ENCODE data around the gene TUFT1. TPM values are rescaled to one million over a fixed set of nuclear protein-coding genes. Genes with fewer than 3 reads are reported as not detected.
"Not testable (repeated sequence)": the region's sequence is repeated elsewhere in the genome, so short reads cannot be mapped to it uniquely, and the experiment has no call there.

The TUFT1 gene
- total and polyA plus RNA-seq, 12 donors = 5.5 to 18.5 (median 9.1) TPM

GRCh38 chr1:151594143-151594625, 54.1 kb downstream of the TUFT1 start:
- no peaks in the 10 kb centered on the region for H3K27me3 ChIP-seq
- H3K4me1 ChIP-seq (replicated peaks in 1 of 2) = peaks cover 0 to 9% of the 10 kb centered on the region in 2 donors
- DNase-seq = peak; percentile 61 to 89 (median 81)
- H3K9me3 ChIP-seq (replicated peaks in 1 of 3) = no peaks in the 10 kb centered on the region
- H3K27ac ChIP-seq = no peak overlapping the region
- TF ChIP-seq POLR2A (IDR thresholded peaks at IDR 0.05) = no peak
- TF ChIP-seq, protein P1, sequence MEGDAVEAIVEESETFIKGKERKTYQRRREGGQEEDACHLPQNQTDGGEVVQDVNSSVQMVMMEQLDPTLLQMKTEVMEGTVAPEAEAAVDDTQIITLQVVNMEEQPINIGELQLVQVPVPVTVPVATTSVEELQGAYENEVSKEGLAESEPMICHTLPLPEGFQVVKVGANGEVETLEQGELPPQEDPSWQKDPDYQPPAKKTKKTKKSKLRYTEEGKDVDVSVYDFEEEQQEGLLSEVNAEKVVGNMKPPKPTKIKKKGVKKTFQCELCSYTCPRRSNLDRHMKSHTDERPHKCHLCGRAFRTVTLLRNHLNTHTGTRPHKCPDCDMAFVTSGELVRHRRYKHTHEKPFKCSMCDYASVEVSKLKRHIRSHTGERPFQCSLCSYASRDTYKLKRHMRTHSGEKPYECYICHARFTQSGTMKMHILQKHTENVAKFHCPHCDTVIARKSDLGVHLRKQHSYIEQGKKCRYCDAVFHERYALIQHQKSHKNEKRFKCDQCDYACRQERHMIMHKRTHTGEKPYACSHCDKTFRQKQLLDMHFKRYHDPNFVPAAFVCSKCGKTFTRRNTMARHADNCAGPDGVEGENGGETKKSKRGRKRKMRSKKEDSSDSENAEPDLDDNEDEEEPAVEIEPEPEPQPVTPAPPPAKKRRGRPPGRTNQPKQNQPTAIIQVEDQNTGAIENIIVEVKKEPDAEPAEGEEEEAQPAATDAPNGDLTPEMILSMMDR (IDR thresholded peaks at IDR 0.05) = peak; percentile 72 to 92 (median 84)
- intact Hi-C loops (cut with DNase I) = loop anchor here (5.0 kb wide), 2 partner anchors 138 to 143 kb away; no protein-coding TSS in a partner anchor
- 6 to 10% (median 8%) methylated on average over 12 of the region's 12 CpGs for WGBS, 4 donors
- no peaks in the 10 kb centered on the region for H3K36me3 ChIP-seq (replicated peaks in 1 of 2)
- peak overlapping the region in 1 of 4 donors; percentile 32 for H3K4me3 ChIP-seq

DNA sequence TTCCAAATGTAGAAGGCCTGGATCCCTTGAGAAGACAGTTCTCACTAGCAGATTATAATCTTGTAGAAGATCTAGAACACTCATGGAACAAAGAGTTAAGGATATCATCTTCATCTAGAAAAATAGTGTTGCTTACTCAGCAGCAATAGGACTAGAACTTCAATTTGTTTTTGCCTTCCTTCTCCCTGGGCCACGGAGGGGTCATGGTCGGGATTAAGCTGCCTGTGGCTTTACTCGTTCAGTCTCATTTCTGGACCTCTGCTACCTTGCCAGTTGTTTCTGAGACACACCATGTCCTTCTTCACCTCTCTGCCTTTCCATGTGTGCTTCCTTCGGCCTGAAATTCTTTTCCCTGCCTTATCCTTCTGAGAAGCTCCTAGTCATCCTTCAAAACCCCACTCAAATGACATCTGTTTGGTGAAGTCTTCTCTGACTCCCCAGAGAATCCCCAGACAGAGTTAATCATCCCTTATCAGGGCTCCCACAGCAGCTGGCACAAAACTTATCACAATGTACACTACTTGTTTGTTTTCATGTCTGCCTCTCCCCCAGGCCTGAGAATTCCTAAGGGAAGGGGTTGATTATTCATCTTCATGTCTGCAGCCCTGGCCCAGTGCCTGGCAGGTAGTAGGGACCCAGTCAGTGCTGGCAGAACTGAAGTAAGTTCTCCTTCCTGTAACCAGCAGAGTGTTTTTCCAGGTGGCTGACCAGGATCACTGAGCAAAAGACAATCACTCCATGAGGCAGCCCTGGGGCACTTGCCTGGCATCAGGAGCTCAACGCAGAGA, 56.3 kb downstream of the TUFT1 start:
- Histone ChIP-seq H3K4me1 (replicated peaks in 1 of 2) (peaks cover 0 to 9% of the 10 kb centered on the region in 2 donors), H3K36me3 (replicated peaks in 1 of 2) (no peaks in the 10 kb centered on the region), H3K27ac (no peak overlapping the region), H3K27me3 (no peaks in the 10 kb centered on the region), H3K9me3 (replicated peaks in 1 of 3) (no peaks in the 10 kb centered on the region), H3K4me3 (no peak overlapping the region)
- no peak for DNase-seq
- WGBS, 4 donors = 79 to 94% (median 84%) methylated on average over 4 to 5 of the region's 5 CpGs
- TF ChIP-seq POLR2A (IDR thresholded peaks at IDR 0.05) = no peak
- TF ChIP-seq, protein P1 (IDR thresholded peaks at IDR 0.05) = no peak
- intact Hi-C loops (cut with DNase I) = no loop called here

DNA sequence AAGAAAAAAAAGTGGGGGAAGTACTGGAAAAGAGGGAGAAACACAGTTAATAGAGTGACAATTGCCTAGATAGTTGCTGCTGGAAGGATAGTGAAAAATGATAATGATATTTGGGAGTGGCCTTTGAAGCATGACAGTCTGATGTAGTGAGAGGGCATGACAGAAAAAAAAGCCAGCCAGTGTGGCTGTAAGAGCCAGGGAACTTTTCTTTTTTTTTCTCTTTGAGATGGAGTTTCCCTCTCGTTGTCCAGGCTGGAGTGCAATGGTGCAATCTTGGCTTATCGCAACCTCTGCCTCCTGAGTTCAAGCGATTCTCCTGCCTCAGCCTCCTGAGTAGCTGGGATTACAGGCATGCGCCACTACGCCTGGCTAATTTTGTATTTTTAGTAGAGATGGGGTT, 62.4 kb downstream of the TUFT1 start:
- intact Hi-C loops (cut with DNase I); H3K4me3 ChIP-seq; H3K27ac ChIP-seq; H3K4me1 ChIP-seq (replicated peaks in 1 of 2); H3K36me3 ChIP-seq (replicated peaks in 1 of 2); DNase-seq; H3K27me3 ChIP-seq; H3K9me3 ChIP-seq (replicated peaks in 1 of 3): not testable (repeated sequence)
- WGBS, 4 donors = 76 to 87% (median 82%) methylated on average over 5 of the region's 5 CpGs

DNA sequence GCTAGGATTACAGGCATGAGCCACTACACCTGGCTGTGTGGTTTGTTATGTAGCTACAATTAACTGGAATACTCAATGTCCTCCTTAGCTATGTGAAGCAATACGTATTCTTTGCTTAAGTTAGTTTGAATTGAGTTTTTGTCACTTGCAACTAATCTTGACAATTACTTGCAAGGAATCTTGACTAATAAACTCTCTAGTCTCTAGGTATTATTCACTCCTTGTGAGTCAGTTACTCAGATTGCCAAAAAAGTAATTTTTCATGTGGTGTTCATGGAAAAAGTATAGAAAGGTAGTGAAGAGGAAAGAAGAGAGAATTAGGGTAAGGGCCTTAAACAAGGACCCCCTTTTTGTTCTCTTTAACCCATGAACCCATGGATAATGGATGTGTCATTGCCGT, 64.2 kb downstream of the TUFT1 start:
- H3K27me3 ChIP-seq = peaks cover 4% of the 10 kb centered on the region

More for the DNA sequence above, 64.2 kb downstream of the TUFT1 start:
- intact Hi-C loops (cut with DNase I) = no loop called here
- Histone ChIP-seq H3K27ac (no peak overlapping the region), H3K9me3 (replicated peaks in 1 of 3) (no peaks in the 10 kb centered on the region), H3K4me1 (replicated peaks in 1 of 2) (no peaks in the 10 kb centered on the region), H3K4me3 (no peak overlapping the region), H3K36me3 (replicated peaks in 1 of 2) (no peaks in the 10 kb centered on the region)
- WGBS, 4 donors = 43 to 61% (median 58%) methylated on average over 2 of the region's 2 CpGs
- TF ChIP-seq, protein P1 (IDR thresholded peaks at IDR 0.05) = no peak
- TF ChIP-seq POLR2A (IDR thresholded peaks at IDR 0.05) = no peak
- no peak for DNase-seq
